Measurements from ENCODE around the gene FAM107A.

DNA sequence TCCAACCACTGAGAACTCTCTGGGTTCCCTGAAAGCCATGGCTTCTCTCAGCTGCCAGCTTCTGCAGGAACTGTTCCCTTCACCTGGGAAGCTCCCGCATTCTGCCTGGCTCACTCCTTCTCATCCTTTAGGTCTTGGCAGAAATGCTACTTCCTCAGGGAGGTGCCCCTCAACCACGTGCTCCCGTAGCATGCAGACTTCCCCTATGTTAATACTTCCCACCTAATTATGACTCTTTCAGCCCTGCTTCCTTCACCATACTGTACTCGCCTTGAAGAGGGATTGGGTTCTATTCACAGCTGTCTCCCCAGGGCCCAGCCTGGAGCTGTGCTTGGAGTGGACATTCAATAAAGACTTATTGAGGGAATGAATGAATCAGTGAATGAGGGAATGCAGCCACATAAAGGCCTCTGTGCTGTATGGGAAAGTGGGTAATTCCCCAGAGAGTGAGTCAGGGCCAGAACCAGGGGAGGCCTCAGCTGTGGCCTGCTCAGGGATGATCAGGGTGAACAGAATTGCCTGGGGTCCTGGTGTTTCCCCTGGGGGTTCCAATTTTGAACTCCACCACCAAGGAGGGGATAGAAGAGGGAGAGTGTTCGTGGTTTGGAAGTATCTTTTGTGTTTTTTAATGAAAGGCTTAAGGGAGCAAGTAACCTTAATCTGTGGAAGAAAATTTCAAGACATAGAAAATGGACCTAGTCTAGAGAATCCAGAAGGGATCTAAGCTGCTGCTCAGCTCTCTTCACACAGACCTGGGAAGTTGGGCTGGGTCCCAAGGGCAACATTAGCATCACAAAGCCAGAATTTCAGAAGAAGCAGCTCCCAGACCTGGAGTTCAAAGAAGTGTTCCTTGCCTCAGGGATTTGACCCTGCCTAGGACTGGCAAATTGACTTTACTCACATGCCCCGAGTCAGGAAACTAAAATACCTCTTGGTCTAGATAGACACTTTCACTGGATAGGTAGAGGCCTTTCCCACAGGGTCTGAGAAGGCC, 14.6 kb upstream of the FAM107A start:
- TF ChIP-seq, protein P1, sequence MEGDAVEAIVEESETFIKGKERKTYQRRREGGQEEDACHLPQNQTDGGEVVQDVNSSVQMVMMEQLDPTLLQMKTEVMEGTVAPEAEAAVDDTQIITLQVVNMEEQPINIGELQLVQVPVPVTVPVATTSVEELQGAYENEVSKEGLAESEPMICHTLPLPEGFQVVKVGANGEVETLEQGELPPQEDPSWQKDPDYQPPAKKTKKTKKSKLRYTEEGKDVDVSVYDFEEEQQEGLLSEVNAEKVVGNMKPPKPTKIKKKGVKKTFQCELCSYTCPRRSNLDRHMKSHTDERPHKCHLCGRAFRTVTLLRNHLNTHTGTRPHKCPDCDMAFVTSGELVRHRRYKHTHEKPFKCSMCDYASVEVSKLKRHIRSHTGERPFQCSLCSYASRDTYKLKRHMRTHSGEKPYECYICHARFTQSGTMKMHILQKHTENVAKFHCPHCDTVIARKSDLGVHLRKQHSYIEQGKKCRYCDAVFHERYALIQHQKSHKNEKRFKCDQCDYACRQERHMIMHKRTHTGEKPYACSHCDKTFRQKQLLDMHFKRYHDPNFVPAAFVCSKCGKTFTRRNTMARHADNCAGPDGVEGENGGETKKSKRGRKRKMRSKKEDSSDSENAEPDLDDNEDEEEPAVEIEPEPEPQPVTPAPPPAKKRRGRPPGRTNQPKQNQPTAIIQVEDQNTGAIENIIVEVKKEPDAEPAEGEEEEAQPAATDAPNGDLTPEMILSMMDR (IDR thresholded peaks at IDR 0.05; ENCODE audit: low read depth, low read length): no peak
- TF ChIP-seq EZH2phosphoT487 (IDR thresholded peaks at IDR 0.05; ENCODE audit: low read depth): no peak

Measured in OCI-LY3 (cell line).